ENCODE results near the gene RUVBL1.

Gene RUVBL1

DNA sequence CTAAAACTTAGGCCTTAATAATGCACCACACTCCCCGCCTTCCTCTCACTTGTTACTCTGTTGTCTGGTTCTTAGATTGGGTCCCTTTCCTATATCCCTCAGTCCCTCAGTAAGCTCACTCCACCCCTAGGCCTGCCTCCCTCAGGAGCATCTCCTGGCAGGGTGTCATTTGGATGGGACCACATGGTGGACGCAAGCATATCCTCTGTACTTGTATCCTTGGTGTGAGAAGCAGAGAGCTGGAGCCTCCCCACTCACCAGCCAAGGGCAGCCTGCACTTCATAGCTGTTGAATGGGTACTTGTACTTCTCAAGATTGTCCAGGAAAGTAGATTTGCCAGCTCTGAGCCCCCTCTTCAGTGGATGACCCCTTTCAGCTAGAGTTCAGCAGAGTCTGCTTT, 59.7 kb downstream of the RUVBL1 start:
- Histone ChIP-seq H2AFZ (ENCODE audit: low read depth) (no peak overlapping the region), H4K20me1 (ENCODE audit: insufficient read depth) (peaks cover 4% of the 10 kb centered on the region; the same call in 1 of the 2 replicates), H3K4me2 (no peak overlapping the region), H3K4me3 (IDR thresholded peaks at IDR 0.05; ENCODE audit: insufficient read depth, low read depth, low read length) (no peak overlapping the region), H3K27me3 (ENCODE audit: insufficient read depth, low read depth) (no peaks in the 10 kb centered on the region), H3K36me3 (ENCODE audit: insufficient read depth) (peaks cover 64% of the 10 kb centered on the region), H3K9ac (no peak overlapping the region), H3K27ac (no peak overlapping the region), H3K79me2 (ENCODE audit: insufficient read depth, low read depth) (peaks cover 15% of the 10 kb centered on the region; the same call in 1 of the 2 replicates), H3K4me1 (ENCODE audit: low read depth, poor library complexity, severe bottlenecking) (no peaks in the 10 kb centered on the region)
- TF ChIP-seq, protein P1, sequence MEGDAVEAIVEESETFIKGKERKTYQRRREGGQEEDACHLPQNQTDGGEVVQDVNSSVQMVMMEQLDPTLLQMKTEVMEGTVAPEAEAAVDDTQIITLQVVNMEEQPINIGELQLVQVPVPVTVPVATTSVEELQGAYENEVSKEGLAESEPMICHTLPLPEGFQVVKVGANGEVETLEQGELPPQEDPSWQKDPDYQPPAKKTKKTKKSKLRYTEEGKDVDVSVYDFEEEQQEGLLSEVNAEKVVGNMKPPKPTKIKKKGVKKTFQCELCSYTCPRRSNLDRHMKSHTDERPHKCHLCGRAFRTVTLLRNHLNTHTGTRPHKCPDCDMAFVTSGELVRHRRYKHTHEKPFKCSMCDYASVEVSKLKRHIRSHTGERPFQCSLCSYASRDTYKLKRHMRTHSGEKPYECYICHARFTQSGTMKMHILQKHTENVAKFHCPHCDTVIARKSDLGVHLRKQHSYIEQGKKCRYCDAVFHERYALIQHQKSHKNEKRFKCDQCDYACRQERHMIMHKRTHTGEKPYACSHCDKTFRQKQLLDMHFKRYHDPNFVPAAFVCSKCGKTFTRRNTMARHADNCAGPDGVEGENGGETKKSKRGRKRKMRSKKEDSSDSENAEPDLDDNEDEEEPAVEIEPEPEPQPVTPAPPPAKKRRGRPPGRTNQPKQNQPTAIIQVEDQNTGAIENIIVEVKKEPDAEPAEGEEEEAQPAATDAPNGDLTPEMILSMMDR (conservative IDR thresholded peaks at IDR 0.05; ENCODE audit: low read depth, low read length), result no peak

- H3K27ac ChIP-seq, result no peak overlapping the region
- peaks cover 3% of the 10 kb centered on the region; the same call in 1 of the 2 replicates for H4K20me1 ChIP-seq (ENCODE audit: insufficient read depth)
- no peak overlapping the region for H3K9ac ChIP-seq
- H3K4me2 ChIP-seq, result no peak overlapping the region
- H3K27me3 ChIP-seq (ENCODE audit: insufficient read depth, low read depth), result no peaks in the 10 kb centered on the region
- H3K4me3 ChIP-seq (IDR thresholded peaks at IDR 0.05; ENCODE audit: insufficient read depth, low read depth, low read length), result no peak overlapping the region
- peaks cover 53% of the 10 kb centered on the region; the same call in 1 of the 2 replicates for H3K36me3 ChIP-seq (ENCODE audit: insufficient read depth)
- H2AFZ ChIP-seq (ENCODE audit: low read depth), result no peak overlapping the region
- H3K4me1 ChIP-seq (ENCODE audit: low read depth, poor library complexity, severe bottlenecking), result no peaks in the 10 kb centered on the region
- H3K79me2 ChIP-seq (ENCODE audit: insufficient read depth, low read depth), result peaks cover 22% of the 10 kb centered on the region; the same call in 1 of the 2 replicates
- TF ChIP-seq, protein P1 (conservative IDR thresholded peaks at IDR 0.05; ENCODE audit: low read depth, low read length), result no peak
Observed at GRCh38 chr3:128062033-128062745, 61.4 kb downstream of the RUVBL1 start.

GRCh38 chr3:128060473-128061381, 62.9 kb downstream of the RUVBL1 start:
- TF ChIP-seq, protein P1 (conservative IDR thresholded peaks at IDR 0.05; ENCODE audit: low read depth, low read length), result no peak
- Histone ChIP-seq H3K4me2 (no peak overlapping the region), H3K27ac (no peak overlapping the region)

GRCh38 chr3:128056258-128056657, 67.4 kb downstream of the RUVBL1 start:
- Histone ChIP-seq H3K4me2 (0 out of 2 replicates have a peak overlapping the region, but pooled peaks have one; percentile 98), H3K4me3 (IDR thresholded peaks at IDR 0.05; ENCODE audit: insufficient read depth, low read depth, low read length) (no peak overlapping the region), H3K79me2 (ENCODE audit: insufficient read depth, low read depth) (peaks cover 67% of the 10 kb centered on the region), H3K4me1 (ENCODE audit: low read depth, poor library complexity, severe bottlenecking) (peaks cover 32% of the 10 kb centered on the region), H3K27ac (no peak overlapping the region), H2AFZ (ENCODE audit: low read depth) (no peak overlapping the region), H3K36me3 (ENCODE audit: insufficient read depth) (peaks cover 38% of the 10 kb centered on the region), H3K27me3 (ENCODE audit: insufficient read depth, low read depth) (no peaks in the 10 kb centered on the region), H4K20me1 (ENCODE audit: insufficient read depth) (peaks cover 13% of the 10 kb centered on the region; the same call in 1 of the 2 replicates), H3K9ac (no peak overlapping the region)
- TF ChIP-seq, protein P1 (conservative IDR thresholded peaks at IDR 0.05; ENCODE audit: low read depth, low read length), result no peak

More at GRCh38 chr3:128060473-128061381, 62.9 kb downstream of the RUVBL1 start:
- peaks cover 7% of the 10 kb centered on the region for H3K4me1 ChIP-seq (ENCODE audit: low read depth, poor library complexity, severe bottlenecking)
- peaks cover 48% of the 10 kb centered on the region for H3K36me3 ChIP-seq (ENCODE audit: insufficient read depth)
- no peak overlapping the region for H3K9ac ChIP-seq
- H2AFZ ChIP-seq (ENCODE audit: low read depth), result no peak overlapping the region
- H3K27me3 ChIP-seq (ENCODE audit: insufficient read depth, low read depth), result no peaks in the 10 kb centered on the region
- peaks cover 36% of the 10 kb centered on the region for H3K79me2 ChIP-seq (ENCODE audit: insufficient read depth, low read depth)
- no peak overlapping the region for H3K4me3 ChIP-seq (IDR thresholded peaks at IDR 0.05; ENCODE audit: insufficient read depth, low read depth, low read length)
- H4K20me1 ChIP-seq (ENCODE audit: insufficient read depth), result peaks cover under 1% of the 10 kb centered on the region; the same call in 1 of the 2 replicates
